GM12878 (cell line): ENCODE data around the gene LSM14B. TPM values are rescaled to one million over a fixed set of nuclear protein-coding genes. Genes with fewer than 3 reads are reported as not detected.
A peak's percentile ranks its signal among the peaks of the same experiment; 100 is the strongest.

Experiments used
- ATAC-seq: fragments of 200-7000 bp; cut with Tn5 transposase; 3 replicates; pipeline ENCODE4 v1.9.1; 2020; ENCODE audit warnings: mild to moderate bottlenecking, moderate library complexity
- BruUV-seq: library from RNA; stranded (reverse); fragments of 400-500 nt; replicated peaks from 2 replicates; lab custom pipeline; 2021; lab: Mats Ljungman, UMichigan
- CTCF ChIA-PET: fragments of 300-600 bp; sonication (Branson Sonifier 250); formaldehyde crosslinking; extraction: SDS; loops from one replicate; lab custom pipeline; 2021; ENCODE audit warnings: inconsistent platforms; lab: Yijun Ruan, JAX
- POLR2A ChIA-PET: fragments of 350-600 bp; formaldehyde crosslinking; extraction: SDS; loops from one replicate; lab custom pipeline; 2021; ENCODE audit warnings: inconsistent platforms; lab: Charles Lee
- RAD21 ChIA-PET: fragments of 300-600 bp; sonication (Branson Sonifier 250); formaldehyde crosslinking; loops from one replicate; lab custom pipeline; 2023; ENCODE audit warnings: antibody characterized with exemption; ENCODE audit not compliant: unreplicated experiment; lab: Charles Lee
- SMC1A ChIA-PET: fragments of 300-600 bp; sonication (Branson Sonifier 250); formaldehyde crosslinking; loops from one replicate; lab custom pipeline; 2023; ENCODE audit not compliant: unreplicated experiment, uncharacterized antibody; lab: Charles Lee
- DNase-seq: peaks from one replicate; pipeline ENCODE4 v3.0.0-alpha.2; 2011; ENCODE audit warnings: low read depth, low spot score
- FAIRE-seq: peaks from 3 replicates; lab custom pipeline; 2011; peaks lifted over from hg19 to GRCh38; lab: Jason Lieb, UNC
- H2AFZ ChIP-seq: 2 replicates; pipeline ENCODE4 v1.6.0; 2011; ENCODE audit warnings: low read depth, low read length, control low read depth; ENCODE audit not compliant: control insufficient read depth
- H3K27ac ChIP-seq: 2 replicates; pipeline ENCODE4 v1.5.1; 2011; ENCODE audit warnings: control low read depth; ENCODE audit not compliant: control insufficient read depth, insufficient read depth
- H3K27me3 ChIP-seq, 2 experiments: replicated peaks in 1 of 2; 2 replicates each; pipeline versions ENCODE4 v1.6.0 to v1.6.1; 2011; ENCODE audit warnings: low read length in 1 of 2; ENCODE audit not compliant: control insufficient read depth in 2 of 2, insufficient read depth in 2 of 2
- H3K36me3 ChIP-seq, 2 experiments: 2 replicates each; pipeline ENCODE4 v1.5.1; 2011; ENCODE audit warnings: low read length in 1 of 2; ENCODE audit not compliant: control insufficient read depth in 2 of 2, insufficient read depth in 2 of 2
- H3K4me1 ChIP-seq: 2 replicates; pipeline ENCODE4 v1.6.1; 2011; ENCODE audit warnings: mild to moderate bottlenecking, low read length, moderate library complexity, mixed read lengths; ENCODE audit not compliant: control insufficient read depth, insufficient read depth
- H3K4me2 ChIP-seq: 2 replicates; pipeline ENCODE4 v1.6.0; 2011; ENCODE audit warnings: control low read depth; ENCODE audit not compliant: control insufficient read depth, insufficient read depth
- H3K4me3 ChIP-seq: fragments of 200-600 bp; sonication (generic); 2 replicates; pipeline ENCODE4 v1.5.1; 2016
- H3K79me2 ChIP-seq: 2 replicates; pipeline ENCODE4 v1.6.0; 2011; ENCODE audit warnings: low read length; ENCODE audit not compliant: control insufficient read depth, insufficient read depth
- H3K9ac ChIP-seq: 2 replicates; pipeline ENCODE4 v1.8.0; 2011; ENCODE audit warnings: low read length, control low read depth, mixed read lengths; ENCODE audit not compliant: control insufficient read depth, insufficient read depth
- H3K9me3 ChIP-seq: replicated peaks from 3 replicates; pipeline ENCODE4 v1.5.1; 2011; ENCODE audit warnings: mild to moderate bottlenecking, low read length; ENCODE audit not compliant: control insufficient read depth, insufficient read depth
- H4K20me1 ChIP-seq: 2 replicates; pipeline ENCODE4 v1.6.0; 2011; ENCODE audit not compliant: control insufficient read depth, insufficient read depth
- BHLHE40 ChIP-seq, 2 experiments: fragments of 450-650 bp in 1 of 2; IDR thresholded peaks; 2 replicates each; pipeline ENCODE4 v1.6.1; 2011 to 2017; ENCODE audit warnings: low read depth in 2 of 2, borderline replicate concordance in 1 of 2, improper control_type of control experiment in 1 of 2, low read length in 1 of 2, mild to moderate bottlenecking in 1 of 2
- HDGF ChIP-seq: fragments of 450-650 bp; IDR thresholded peaks from 2 replicates; pipeline ENCODE4 v1.6.1; 2016; ENCODE audit warnings: antibody characterized with exemption
- MAX ChIP-seq: IDR thresholded peaks from 2 replicates; pipeline ENCODE4 v1.6.1; 2012; ENCODE audit warnings: low read depth, low read length, improper control_type of control experiment
- MYC ChIP-seq: IDR thresholded peaks from 2 replicates; pipeline ENCODE4 v1.6.1; 2011; ENCODE audit warnings: mild to moderate bottlenecking, low read length, moderate library complexity, inconsistent platforms; ENCODE audit not compliant: insufficient read depth, insufficient replicate concordance, insufficient read length, severe bottlenecking
- NFIC ChIP-seq: IDR thresholded peaks from 2 replicates; pipeline ENCODE4 v1.6.1; 2012; ENCODE audit warnings: low read depth, mild to moderate bottlenecking, inconsistent platforms, low read length, moderate library complexity
- NFYB ChIP-seq: IDR thresholded peaks from 2 replicates; pipeline ENCODE4 v1.6.1; 2011; ENCODE audit warnings: low read depth, mild to moderate bottlenecking, low read length, improper control_type of control experiment, moderate library complexity; ENCODE audit not compliant: insufficient read depth
- POLR2AphosphoS5 ChIP-seq: IDR thresholded peaks from 2 replicates; pipeline ENCODE4 v1.6.1; 2011; ENCODE audit warnings: mild to moderate bottlenecking, low read length, inconsistent platforms
- POU2F2 ChIP-seq: IDR thresholded peaks from 3 replicates; pipeline ENCODE4 v1.6.1; 2011; ENCODE audit warnings: low read depth, mild to moderate bottlenecking, low read length, borderline replicate concordance
- PRDM15 ChIP-seq: fragments of 450-650 bp; formaldehyde crosslinking; IDR thresholded peaks from 2 replicates; pipeline ENCODE4 v1.4.0; 2020; ENCODE audit warnings: mild to moderate bottlenecking, moderate library complexity
- RAD21 ChIP-seq: IDR thresholded peaks from 2 replicates; pipeline ENCODE4 v1.6.1; 2011; ENCODE audit warnings: mild to moderate bottlenecking, low read depth, low read length, moderate library complexity; ENCODE audit not compliant: insufficient read depth
- RELA ChIP-seq: fragments of 450-650 bp; IDR thresholded peaks from 2 replicates; pipeline ENCODE4 v1.8.0; 2014; ENCODE audit warnings: borderline replicate concordance; ENCODE audit not compliant: partially characterized antibody
- SRF ChIP-seq, 2 experiments: IDR thresholded peaks; 2 replicates each; pipeline ENCODE4 v1.6.1; 2011; ENCODE audit warnings: low read depth in 2 of 2, low read length in 2 of 2, mild to moderate bottlenecking in 1 of 2, moderate library complexity in 1 of 2
- SUZ12 ChIP-seq: fragments of 200-600 bp; sonication (generic); IDR thresholded peaks from one replicate; pipeline ENCODE4 v1.6.1; 2018; ENCODE audit warnings: antibody characterized with exemption, mild to moderate bottlenecking; ENCODE audit not compliant: unreplicated experiment
- TBL1XR1 ChIP-seq: IDR thresholded peaks from 2 replicates; pipeline ENCODE4 v1.6.1; 2012; ENCODE audit warnings: low read depth, low read length, improper control_type of control experiment
- ZNF384 ChIP-seq: IDR thresholded peaks from 2 replicates; pipeline ENCODE4 v1.6.1; 2012; ENCODE audit warnings: low read depth, mild to moderate bottlenecking, low read length, improper control_type of control experiment, borderline replicate concordance
- ZNF622 ChIP-seq: fragments of 450-650 bp; IDR thresholded peaks from 2 replicates; pipeline ENCODE4 v1.6.1; 2017; ENCODE audit warnings: mild to moderate bottlenecking, inconsistent platforms
- ZSCAN29 ChIP-seq: fragments of 450-650 bp; IDR thresholded peaks from 2 replicates; pipeline ENCODE4 v1.6.1; 2017; ENCODE audit warnings: mild to moderate bottlenecking, moderate library complexity
- WGBS: methylation state at CpG from one replicate; pipeline ENCODE4 v1.1.6; 2016; ENCODE audit warnings: low lambda C conversion rate; ENCODE audit not compliant: insufficient replicate concordance, insufficient coverage; ENCODE audit errors: missing lambda C conversion rate; 5-methylcytosine and 5-hydroxymethylcytosine counted together
- in situ Hi-C: fragments of 300-500 bp; cut with MboI; formaldehyde crosslinking; loops from 9 replicates; pipeline ENCODE4 v1.14.3; 2018; ENCODE audit warnings: mixed read lengths
- intact Hi-C: fragments of 100-400 bp; cut with micrococcal nuclease; formaldehyde crosslinking; loops from one replicate; pipeline ENCODE4 v1.14.2; 2022; ENCODE audit not compliant: unreplicated experiment
- polyA plus RNA-seq, 11 experiments: library from polyadenylated mRNA; depleted of rRNA in 4 of 11; unstranded in 6 of 11; stranded (reverse) in 5 of 11; fragments of >200 nt; fragmentation: Nextera tagmentation in 4 of 11; fragmentation: Illumina TruSeq in 1 of 11; extraction: Ambion mirVana in 4 of 11; extraction: Trizol in 1 of 11; gene quantifications; 1 replicate in 1 of 11; 2 replicates in 10 of 11; pipeline versions ENCODE4 v1.2.1 to v1.2.3, GENCODE V29; 2011 to 2016; ENCODE audit warnings: inconsistent platforms in 2 of 11, missing spikeins in 2 of 11, low read depth in 1 of 11
- total RNA-seq, 4 experiments: library from RNA; depleted of rRNA in 3 of 4; stranded (reverse); fragments of >200 nt in 3 of 4; fragmentation: Illumina TruSeq in 1 of 4; extraction: Trizol in 1 of 4; gene quantifications; 2 replicates each; pipeline versions ENCODE4 v1.2.1 to v1.2.3, GENCODE V29; 2013 to 2021

Gene LSM14B
- total and polyA plus RNA-seq, 10 of the 15 experiments (the other 5 are each of a cell fraction or from before 2014, with no cell fraction given), result 0.56 to 34.3 (median 15.6) TPM

DNA sequence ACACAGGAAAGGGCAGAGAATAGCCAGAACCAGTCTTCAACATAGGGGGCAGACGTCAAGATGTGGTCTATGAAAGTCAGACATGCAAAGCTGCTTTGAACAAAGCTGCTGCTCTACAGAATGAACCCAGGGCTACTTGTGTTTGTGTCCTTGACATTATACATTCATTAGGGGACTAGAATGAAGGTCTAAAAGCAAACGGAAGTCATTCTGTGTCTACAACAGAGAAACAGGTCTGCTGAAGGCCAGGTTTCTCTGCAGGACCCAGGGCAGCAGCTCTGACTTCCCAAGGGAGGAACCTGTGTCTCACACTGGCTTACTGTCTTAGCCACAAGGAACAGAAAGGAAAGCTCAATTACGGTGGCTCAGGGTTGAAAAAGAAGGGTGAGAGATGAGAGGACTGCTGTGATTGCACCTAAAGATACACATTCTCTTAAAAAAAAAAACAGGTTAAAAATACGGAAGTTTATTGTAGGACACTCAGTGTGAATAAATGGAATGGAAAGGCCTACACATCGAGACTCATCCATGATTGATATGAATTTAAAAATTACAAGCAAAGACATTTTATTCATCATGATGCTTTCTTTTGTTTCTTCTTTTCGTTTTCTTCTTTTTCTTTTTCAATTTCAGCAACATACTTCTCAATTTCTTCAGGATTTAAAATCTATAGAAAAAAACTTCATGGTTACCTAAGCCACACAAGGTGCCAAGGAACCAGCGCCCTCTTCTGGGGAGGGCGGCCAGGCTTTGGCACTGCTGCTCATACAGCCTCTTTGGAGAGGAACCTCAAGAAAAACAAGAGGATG, 14.2 kb downstream of the LSM14B start:
- H3K27ac ChIP-seq, result no peak overlapping the region
- H4K20me1 ChIP-seq, result peaks cover 16% of the 10 kb centered on the region
- no peak overlapping the region for H3K4me3 ChIP-seq
- no TSS peak for BruUV-seq
- no peaks in the 10 kb centered on the region for H3K27me3 ChIP-seq
- 42% methylated on average over 8 of the region's 8 CpGs for WGBS
- FAIRE-seq (peak; percentile 27), ATAC-seq (peak; percentile 78), DNase-seq (no peak)
- H3K4me1 ChIP-seq, result peaks cover 8% of the 10 kb centered on the region
- H3K9me3 ChIP-seq, result no peaks in the 10 kb centered on the region
- RAD21 ChIA-PET, result interaction anchor here (1.1 to 3.3 kb wide), 2 partner anchors 46 to 125 kb away, joined by 3 to 18 read pairs; no protein-coding TSS in a partner anchor
- intact Hi-C loops, result loop anchor here (2.0 kb wide), 1 partner anchor 126 kb away; no protein-coding TSS in a partner anchor
- CTCF ChIA-PET, result interaction anchor here (1.4 to 3.5 kb wide), 4 partner anchors 11 to 125 kb away, joined by 3 to 35 read pairs (median 14); partner anchors contain the start of gene LSM14B
- POLR2A ChIA-PET, result no interaction called here
- H3K9ac ChIP-seq, result no peak overlapping the region
- no peak overlapping the region for H2AFZ ChIP-seq
- peaks cover 26% of the 10 kb centered on the region for H3K79me2 ChIP-seq
- H3K36me3 ChIP-seq, result peaks cover 52% of the 10 kb centered on the region in 2 experiments
- no peak overlapping the region for H3K4me2 ChIP-seq
- SMC1A ChIA-PET, result interaction anchor here (1.0 to 1.9 kb wide), 5 partner anchors 9 to 128 kb away, joined by 3 to 9 read pairs (median 4); no protein-coding TSS in a partner anchor
- in situ Hi-C loops, result no loop called here
- 0 out of 4 replicates have a peak, but pooled peaks of 1 of the 2 experiments have one; percentile 18 for TF ChIP-seq BHLHE40 (IDR thresholded peaks at IDR 0.05; ENCODE audit: borderline replicate concordance in 1 of 2, low read depth in 2 of 2, low read length in 1 of 2)
- TF ChIP-seq ZNF384, result peak; percentile 69
- TF ChIP-seq TBL1XR1, result no peak
- no peak for TF ChIP-seq RELA
- no peak for TF ChIP-seq HDGF
- no peak for TF ChIP-seq POLR2AphosphoS5
- TF ChIP-seq SRF (IDR thresholded peaks at IDR 0.05; ENCODE audit: low read depth in 2 of 2, low read length in 2 of 2), result no peak
- TF ChIP-seq RAD21, result peak; percentile 69
- no peak for TF ChIP-seq ZSCAN29
- TF ChIP-seq NFIC, result no peak
- TF ChIP-seq SUZ12, result no peak
- no peak for TF ChIP-seq POU2F2
- TF ChIP-seq MYC, result no peak
- TF ChIP-seq PRDM15, result no peak
- no peak for TF ChIP-seq NFYB
- no peak for TF ChIP-seq ZNF622
- 0 out of 2 replicates have a peak, but pooled peaks have one; percentile 11 for TF ChIP-seq MAX
